B cell (primary cell): ENCODE results near the gene PSG1. TPM values are rescaled to one million over a fixed set of nuclear protein-coding genes. Genes with fewer than 3 reads are reported as not detected.
"Not testable (repeated sequence)": the region's sequence is repeated elsewhere in the genome, so short reads cannot be mapped to it uniquely, and the experiment has no call there.

Experiments used
- ATAC-seq: fragments of 200-7000 bp; cut with Tn5 transposase; one replicate; pipeline ENCODE4 v1.10.0; 2021; ENCODE audit warnings: low read depth, mild to moderate bottlenecking, moderate number of reproducible peaks, moderate library complexity
- CTCF ChIA-PET: fragments of 350-600 bp; sonication (Branson Sonifier 250); formaldehyde crosslinking; loops from one replicate; lab custom pipeline; 2021; ENCODE audit warnings: antibody characterized with exemption, inconsistent platforms; lab: Charles Lee
- POLR2A ChIA-PET: fragments of 350-600 bp; sonication (Branson Sonifier 250); formaldehyde crosslinking; loops from one replicate; lab custom pipeline; 2021; ENCODE audit warnings: antibody characterized with exemption; lab: Charles Lee
- DNase-seq: peaks from one replicate; pipeline ENCODE4 v3.0.0; 2013
- H2AFZ ChIP-seq: 2 replicates; pipeline ENCODE4 v1.6.1; 2012; ENCODE audit warnings: mild to moderate bottlenecking, low read depth, low read length; ENCODE audit not compliant: insufficient read depth, poor library complexity, severe bottlenecking
- H3K27ac ChIP-seq, 2 donors: 1 replicate in 1 of 2; 2 replicates in 1 of 2; pipeline ENCODE4 v1.5.1; 2012 to 2013; ENCODE audit warnings: low read length in 2 of 2, mild to moderate bottlenecking in 2 of 2, moderate library complexity in 1 of 2
- H3K27me3 ChIP-seq, 4 experiments: fragments of 200-600 bp in 1 of 4; sonication (generic) in 1 of 4; replicated peaks in 1 of 4; 1 replicate in 2 of 4; 2 replicates in 2 of 4; pipeline versions ENCODE4 v1.6.1 to v1.7.0; 2013 to 2016; ENCODE audit warnings: low read length in 3 of 4, mild to moderate bottlenecking in 2 of 4, mixed read lengths in 1 of 4, moderate library complexity in 1 of 4; ENCODE audit not compliant: insufficient read depth in 4 of 4, control insufficient read depth in 3 of 4; ENCODE audit errors: control extremely low read depth in 1 of 4
- H3K36me3 ChIP-seq, 2 experiments: replicated peaks in 1 of 2; 1 replicate in 1 of 2; 2 replicates in 1 of 2; pipeline versions ENCODE4 v1.6.1 to v1.7.1; 2013; ENCODE audit warnings: low read length in 1 of 2; ENCODE audit not compliant: insufficient read depth in 2 of 2, control insufficient read depth in 1 of 2; ENCODE audit errors: control extremely low read depth in 1 of 2, extremely low read depth in 1 of 2
- H3K4me1 ChIP-seq, 2 donors: fragments of 200-600 bp in 1 of 2; sonication (generic) in 1 of 2; 1 replicate in 1 of 2; 2 replicates in 1 of 2; pipeline versions ENCODE4 v1.5.1 to v1.6.1; 2013 to 2017; ENCODE audit warnings: low read length in 2 of 2; ENCODE audit not compliant: control insufficient read depth in 2 of 2, insufficient read depth in 2 of 2
- H3K4me2 ChIP-seq: replicated peaks from 2 replicates; pipeline ENCODE3; 2012; ENCODE audit warnings: mild to moderate bottlenecking, low read depth, low read length; ENCODE audit not compliant: poor library complexity, severe bottlenecking
- H3K4me3 ChIP-seq, 5 experiments: fragments of 200-600 bp in 1 of 5; sonication (generic) in 1 of 5; 1 replicate in 3 of 5; 2 replicates in 2 of 5; pipeline versions ENCODE4 v1.5.1 to v1.7.0; 2011 to 2016; ENCODE audit warnings: low read length in 4 of 5, mild to moderate bottlenecking in 4 of 5, low read depth in 2 of 5, control low read depth in 1 of 5, moderate library complexity in 1 of 5; ENCODE audit not compliant: insufficient read depth in 1 of 5; ENCODE audit errors: control extremely low read depth in 1 of 5, extremely low read depth in 1 of 5
- H3K79me2 ChIP-seq: fragments of 200-600 bp; sonication (generic); one replicate; pipeline ENCODE4 v1.6.0; 2016; ENCODE audit warnings: low read length; ENCODE audit not compliant: control insufficient read depth, insufficient read depth
- H3K9ac ChIP-seq: fragments of 200-600 bp; sonication (generic); 2 replicates; pipeline ENCODE4 v1.6.1; 2017; ENCODE audit warnings: mild to moderate bottlenecking, low read length, moderate library complexity
- H3K9me3 ChIP-seq, 3 donors: one replicate each; pipeline versions ENCODE4 v1.6.1 to v1.7.1; 2013; ENCODE audit warnings: low read length in 2 of 3; ENCODE audit not compliant: control insufficient read depth in 2 of 3, insufficient read depth in 1 of 3; ENCODE audit errors: control extremely low read depth in 1 of 3
- H4K20me1 ChIP-seq: 2 replicates; pipeline ENCODE4 v1.6.0; 2012; ENCODE audit warnings: mild to moderate bottlenecking, low read length; ENCODE audit not compliant: insufficient read depth, control insufficient read depth, poor library complexity, severe bottlenecking
- H3K27ac Mint-ChIP-seq: one replicate; pipeline ENCODE4 v1.8.0; 2021; ENCODE audit warnings: mixed read lengths
- H3K27me3 Mint-ChIP-seq: one replicate; pipeline ENCODE4 v1.8.0; 2021; ENCODE audit warnings: mixed read lengths
- H3K4me1 Mint-ChIP-seq: one replicate; pipeline ENCODE4 v1.8.0; 2021; ENCODE audit warnings: mixed read lengths
- H3K4me3 Mint-ChIP-seq: one replicate; pipeline ENCODE4 v1.8.0; 2021; ENCODE audit warnings: mixed read lengths
- H3K9me3 Mint-ChIP-seq: one replicate; pipeline ENCODE4 v1.8.0; 2022; ENCODE audit warnings: mixed read lengths; ENCODE audit not compliant: insufficient read depth
- WGBS: methylation state at CpG from one replicate; pipeline ENCODE4 v1.1.5; 2013; ENCODE audit warnings: missing lambda C conversion rate; ENCODE audit not compliant: insufficient coverage; 5-methylcytosine and 5-hydroxymethylcytosine counted together
- intact Hi-C: fragments of 100-400 bp; cut with micrococcal nuclease; formaldehyde crosslinking; loops from one replicate; pipeline ENCODE4 v1.10.0; 2022
- polyA plus RNA-seq: library from polyadenylated mRNA; depleted of rRNA; stranded (reverse); fragments of >200 nt; gene quantifications from 2 replicates; pipeline ENCODE4 v1.2.3, GENCODE V29; 2012
- total RNA-seq, 2 donors: library from RNA; stranded (reverse); fragments of 120-200 nt in 1 of 2; gene quantifications; 1 replicate in 1 of 2; 2 replicates in 1 of 2; pipeline versions ENCODE4 v1.2.3 to v1.2.4, GENCODE V29; 2013 to 2022

PSG1 gene
- total and polyA plus RNA-seq, 2 donors (not counting 1 experiment from before 2014, with no cell fraction given): not detected

GRCh38 chr19:42899110-42899509, 19.6 kb upstream of the PSG1 start:
- H3K9me3 ChIP-seq, H3K79me2 ChIP-seq, intact Hi-C loops, H3K27ac Mint-ChIP-seq, H4K20me1 ChIP-seq, H3K27ac ChIP-seq, H3K4me2 ChIP-seq, CTCF ChIA-PET, H3K27me3 ChIP-seq, POLR2A ChIA-PET, DNase-seq, H3K4me1 ChIP-seq, H3K9ac ChIP-seq, ATAC-seq, H3K4me3 ChIP-seq, H2AFZ ChIP-seq, H3K9me3 Mint-ChIP-seq, H3K4me3 Mint-ChIP-seq, H3K4me1 Mint-ChIP-seq, H3K36me3 ChIP-seq: not testable (repeated sequence)
- peaks cover 16% of the 10 kb centered on the region for H3K27me3 Mint-ChIP-seq
- no CpG with 5 or more reads among the region's 1 CpG for WGBS

DNA sequence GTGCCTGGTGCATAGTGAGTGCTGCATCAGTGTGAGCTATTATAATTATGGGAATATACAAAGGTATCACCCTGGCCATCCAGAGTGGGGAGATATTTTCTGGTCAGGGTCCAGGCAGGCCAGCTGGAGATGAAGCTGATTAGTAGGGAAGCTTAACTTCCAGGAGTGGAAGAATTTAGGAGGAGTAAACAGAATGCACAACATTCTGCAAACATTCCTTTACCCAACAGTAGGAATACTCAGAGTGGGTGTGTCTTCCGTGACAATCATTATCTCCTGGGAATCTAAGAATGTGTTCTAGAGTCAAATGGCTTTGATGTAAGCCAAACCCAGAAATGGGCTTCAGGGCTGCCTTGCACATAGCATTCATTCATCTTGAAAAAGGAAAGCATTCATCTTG, 19.1 kb upstream of the PSG1 start:
- H3K27me3 ChIP-seq, H2AFZ ChIP-seq, H3K27ac Mint-ChIP-seq, H3K4me3 Mint-ChIP-seq, H3K79me2 ChIP-seq, intact Hi-C loops, H3K4me1 Mint-ChIP-seq, H3K9me3 ChIP-seq, DNase-seq, ATAC-seq, H3K4me2 ChIP-seq, H3K27ac ChIP-seq, POLR2A ChIA-PET, H3K9me3 Mint-ChIP-seq, CTCF ChIA-PET, H3K36me3 ChIP-seq, H3K9ac ChIP-seq, H3K4me1 ChIP-seq, H3K4me3 ChIP-seq, H4K20me1 ChIP-seq: not testable (repeated sequence)
- H3K27me3 Mint-ChIP-seq: peaks cover 16% of the 10 kb centered on the region
- WGBS: no CpG with 5 or more reads among the region's 1 CpG

DNA sequence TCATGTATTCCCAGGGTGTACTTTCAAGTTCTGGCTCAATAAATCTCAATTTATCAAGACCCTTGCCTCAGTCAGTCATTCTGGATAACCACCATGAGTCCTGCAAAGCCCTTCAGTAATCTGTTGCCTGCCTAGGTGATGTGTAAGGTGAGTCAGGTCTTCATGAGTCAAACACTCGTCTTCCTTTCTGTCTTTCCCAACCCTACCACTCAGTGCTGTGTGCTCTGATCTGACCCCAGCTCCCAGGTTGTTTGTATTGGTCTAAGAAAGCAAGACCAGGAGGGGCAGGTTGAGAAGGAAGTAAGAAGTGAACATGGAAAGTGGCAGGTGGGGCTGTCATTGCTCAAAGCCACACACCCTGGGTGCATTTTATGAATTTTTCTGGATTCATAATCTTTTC, 18.2 kb upstream of the PSG1 start:
- H3K4me1 ChIP-seq, H3K9ac ChIP-seq, H3K4me3 Mint-ChIP-seq, H3K4me3 ChIP-seq, intact Hi-C loops, H3K9me3 ChIP-seq, H3K27ac ChIP-seq, H3K27ac Mint-ChIP-seq, H4K20me1 ChIP-seq, H3K4me2 ChIP-seq, ATAC-seq, H3K27me3 ChIP-seq, H3K36me3 ChIP-seq, H3K79me2 ChIP-seq, CTCF ChIA-PET, POLR2A ChIA-PET, H3K9me3 Mint-ChIP-seq, H2AFZ ChIP-seq, DNase-seq, H3K4me1 Mint-ChIP-seq: not testable (repeated sequence)
- H3K27me3 Mint-ChIP-seq: peaks cover 15% of the 10 kb centered on the region
- no CpG with 5 or more reads among the region's 1 CpG for WGBS

- H2AFZ ChIP-seq, H3K4me1 Mint-ChIP-seq, ATAC-seq, H3K4me3 ChIP-seq, H3K36me3 ChIP-seq, H3K9ac ChIP-seq, H3K4me3 Mint-ChIP-seq, H3K27ac ChIP-seq, H4K20me1 ChIP-seq, intact Hi-C loops, H3K79me2 ChIP-seq, H3K9me3 Mint-ChIP-seq, H3K27me3 ChIP-seq, CTCF ChIA-PET, H3K4me2 ChIP-seq, DNase-seq, POLR2A ChIA-PET, H3K4me1 ChIP-seq, H3K27ac Mint-ChIP-seq: not testable (repeated sequence)
- H3K9me3 ChIP-seq: peaks cover 0 to 11% (median 8%) of the 10 kb centered on the region in 3 donors
- H3K27me3 Mint-ChIP-seq: peaks cover 11% of the 10 kb centered on the region
- 86% methylated on average over 5 of the region's 7 CpGs for WGBS
These were observed 10.9 kb upstream of the PSG1 start for GRCh38 chr19:42890446-42890845.
